DMS153 (cell line): Measurements from ENCODE around the gene CRELD1.

ENCODE experiments used
- DNase-seq: peaks from one replicate; lab custom pipeline; 2025; lab: John Stamatoyannopoulos, UW

The CRELD1 gene

GRCh38 chr3:9903904-9904303 lies 29.7 kb upstream of the CRELD1 start:
- no peak for DNase-seq

- DNase-seq: no peak
Measured at GRCh38 chr3:9906480-9906879, 27.2 kb upstream of the CRELD1 start.

GRCh38 chr3:9908286-9908685 lies 25.3 kb upstream of the CRELD1 start:
- no peak for DNase-seq

GRCh38 chr3:9909221-9910013 lies 24.2 kb upstream of the CRELD1 start:
- DNase-seq: no peak

- DNase-seq: no peak
Measured at GRCh38 chr3:9911863-9912262, 21.8 kb upstream of the CRELD1 start.

GRCh38 chr3:9912294-9912935 lies 21.2 kb upstream of the CRELD1 start:
- DNase-seq: no peak

GRCh38 chr3:9913601-9914000 lies 20.0 kb upstream of the CRELD1 start:
- DNase-seq: no peak

GRCh38 chr3:9914011-9914410 lies 19.6 kb upstream of the CRELD1 start:
- DNase-seq: no peak

GRCh38 chr3:9914559-9915253 lies 18.9 kb upstream of the CRELD1 start:
- DNase-seq: no peak

GRCh38 chr3:9915254-9916141 lies 18.1 kb upstream of the CRELD1 start:
- no peak for DNase-seq

GRCh38 chr3:9916346-9916733 lies 17.3 kb upstream of the CRELD1 start:
- DNase-seq: no peak

- DNase-seq: peak; percentile 36
Measured at GRCh38 chr3:9916734-9917680, 16.6 kb upstream of the CRELD1 start, which contains the start of gene IL17RC. Gene IL17RC (plus strand): TSS chr3:9917098. CDS start chr3:9917316, 218 bp downstream.

- DNase-seq: no peak
Measured at GRCh38 chr3:9917820-9918219, 15.8 kb upstream of the CRELD1 start.

- DNase-seq: no peak
Measured at GRCh38 chr3:9918261-9919038, 15.2 kb upstream of the CRELD1 start.

- no peak for DNase-seq
Measured at GRCh38 chr3:9928158-9928557, 5.5 kb upstream of the CRELD1 start.

- no peak for DNase-seq
Measured at GRCh38 chr3:9930804-9931418, 2.7 kb upstream of the CRELD1 start.

- no peak for DNase-seq
Measured at GRCh38 chr3:9932535-9932842, 1.1 kb upstream of the CRELD1 start.

GRCh38 chr3:9932843-9933560 lies 632 bp upstream of the CRELD1 start:
- DNase-seq: peak; percentile 13

- no peak for DNase-seq
Measured at GRCh38 chr3:9934235-9934621, 594 bp downstream of the CRELD1 start.
